A549 treated with ZK216348 at 1 μM for 4 hours (cell line): Measurements from ENCODE around the gene CALCA. TPM values are rescaled to one million over a fixed set of nuclear protein-coding genes. Genes with fewer than 3 reads are reported as not detected.

Experiments used
- total RNA-seq: library from RNA; stranded (reverse); fragments of 200-300 nt; extraction: Qiagen RNA extraction; gene quantifications from 5 replicates; pipeline ENCODE4 v1.2.3, GENCODE V29; 2022; ENCODE audit warnings: low read depth

The CALCA gene, protein sequence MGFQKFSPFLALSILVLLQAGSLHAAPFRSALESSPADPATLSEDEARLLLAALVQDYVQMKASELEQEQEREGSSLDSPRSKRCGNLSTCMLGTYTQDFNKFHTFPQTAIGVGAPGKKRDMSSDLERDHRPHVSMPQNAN
- total RNA-seq, result 0.22 to 0.35 TPM in 2 of 5 replicates, not detected in the others

DNA sequence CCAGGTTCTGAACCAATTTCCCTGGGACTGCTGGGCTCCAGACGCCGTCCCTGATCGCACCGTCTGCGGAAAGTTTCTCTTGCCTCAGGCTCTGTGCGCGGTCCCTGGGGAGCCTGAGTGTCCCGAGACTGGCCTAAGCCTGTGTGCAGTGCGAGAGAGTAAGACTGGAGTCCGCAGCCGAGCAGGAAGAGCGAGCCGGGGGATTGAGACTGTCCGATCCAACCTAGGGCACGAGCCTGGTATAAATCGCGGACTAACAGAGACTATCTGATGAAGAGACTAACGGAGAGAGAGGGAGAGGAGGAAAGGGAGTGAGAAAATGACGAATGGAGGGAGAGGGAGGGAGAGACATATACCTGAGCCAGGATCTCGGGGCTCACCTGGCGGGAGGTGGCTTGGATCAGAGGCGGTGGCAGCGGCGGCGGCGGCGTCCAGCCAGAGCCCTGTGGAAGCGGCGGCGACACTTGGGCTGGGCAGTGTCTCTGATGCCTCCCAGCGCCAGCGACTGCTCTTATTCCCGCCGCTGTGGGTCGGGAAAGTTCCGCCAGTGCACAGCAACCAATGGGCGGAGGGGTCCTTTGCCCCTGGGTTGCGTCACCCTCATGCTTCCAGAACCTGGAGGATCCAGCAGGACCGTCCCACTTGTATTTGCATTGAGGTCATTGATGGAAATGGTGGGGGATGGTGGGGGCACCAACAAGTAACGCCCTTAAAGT lies at the start of gene CALCA:
Gene CALCA (minus strand): TSS at position 487 of the 716 bp plus-strand sequence. CDS start 1,159 bp downstream, outside the sequence.

Other genes with a start within 250 kb of the CALCA start
- 10.8 to 13.1 TPM (median 11.3 TPM) in 5 replicates for gene CYP2R1, start 80.1 kb downstream of the CALCA start, total RNA-seq
- gene CALCB, start 101.2 kb upstream of the CALCA start, total RNA-seq, result 0.13 TPM in 1 of 5 replicates, not detected in the others
- not detected in 5 replicates for gene INSC, start 142.6 kb upstream of the CALCA start, total RNA-seq